ENCODE results near the gene AUP1. TPM values are rescaled to one million over a fixed set of nuclear protein-coding genes. Genes with fewer than 3 reads are reported as not detected.
A peak's percentile ranks its signal among the peaks of the same experiment; 100 is the strongest.

Gene AUP1
- total and polyA plus RNA-seq, 2 of the 4 experiments (the other 2 are of a cell fraction) = 47.5 to 100.0 TPM

DNA sequence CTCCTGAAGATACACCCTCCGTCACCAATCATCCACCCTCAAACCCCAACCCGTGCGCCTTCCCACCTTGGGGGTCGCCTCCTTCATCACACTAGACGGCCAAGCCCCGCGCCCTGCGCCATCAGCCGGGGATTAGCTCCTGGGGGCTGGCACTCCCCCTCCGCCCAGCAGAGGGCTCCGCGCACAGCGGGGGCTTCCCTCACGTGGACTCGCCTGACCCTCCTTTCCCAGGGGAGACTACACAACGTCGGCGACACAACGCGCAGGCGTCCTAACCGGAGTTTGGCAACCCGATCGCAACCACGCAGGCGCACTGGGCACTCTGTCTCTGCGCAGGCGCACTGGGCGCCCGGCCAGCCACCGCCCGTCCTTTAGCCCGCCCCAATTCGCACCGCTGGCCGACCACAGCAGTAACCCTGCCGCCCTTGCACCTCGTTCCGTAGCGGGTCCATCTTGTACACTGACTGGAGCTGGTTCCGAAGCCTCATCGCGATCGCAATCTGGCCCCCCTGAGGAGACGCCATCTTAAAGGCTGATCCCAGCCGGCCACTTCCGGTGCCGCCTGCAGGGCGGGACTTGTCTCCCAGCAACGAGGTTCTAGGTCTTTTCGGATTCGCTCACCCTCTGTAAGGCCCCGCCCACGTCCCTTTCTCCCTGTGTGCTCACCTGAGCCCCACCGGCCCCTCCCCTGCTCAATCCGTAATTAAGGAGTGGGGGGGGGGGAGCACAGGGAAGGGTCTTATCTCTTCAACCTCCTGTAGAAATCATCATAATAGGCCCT, 22.2 kb downstream of the AUP1 start, which contains the start of gene PCGF1 (continued):
- TF ChIP-seq MXI1 (IDR thresholded peaks at IDR 0.05; ENCODE audit: borderline replicate concordance, low read depth, low read length) (peak; percentile 51; the same call in 1 of the 2 replicates), POLR2A (IDR thresholded peaks at IDR 0.05; ENCODE audit: low read depth, low read length) (peak; percentile 81), MAFK (IDR thresholded peaks at IDR 0.05; ENCODE audit: low read depth, low read length) (no peak)

DNA sequence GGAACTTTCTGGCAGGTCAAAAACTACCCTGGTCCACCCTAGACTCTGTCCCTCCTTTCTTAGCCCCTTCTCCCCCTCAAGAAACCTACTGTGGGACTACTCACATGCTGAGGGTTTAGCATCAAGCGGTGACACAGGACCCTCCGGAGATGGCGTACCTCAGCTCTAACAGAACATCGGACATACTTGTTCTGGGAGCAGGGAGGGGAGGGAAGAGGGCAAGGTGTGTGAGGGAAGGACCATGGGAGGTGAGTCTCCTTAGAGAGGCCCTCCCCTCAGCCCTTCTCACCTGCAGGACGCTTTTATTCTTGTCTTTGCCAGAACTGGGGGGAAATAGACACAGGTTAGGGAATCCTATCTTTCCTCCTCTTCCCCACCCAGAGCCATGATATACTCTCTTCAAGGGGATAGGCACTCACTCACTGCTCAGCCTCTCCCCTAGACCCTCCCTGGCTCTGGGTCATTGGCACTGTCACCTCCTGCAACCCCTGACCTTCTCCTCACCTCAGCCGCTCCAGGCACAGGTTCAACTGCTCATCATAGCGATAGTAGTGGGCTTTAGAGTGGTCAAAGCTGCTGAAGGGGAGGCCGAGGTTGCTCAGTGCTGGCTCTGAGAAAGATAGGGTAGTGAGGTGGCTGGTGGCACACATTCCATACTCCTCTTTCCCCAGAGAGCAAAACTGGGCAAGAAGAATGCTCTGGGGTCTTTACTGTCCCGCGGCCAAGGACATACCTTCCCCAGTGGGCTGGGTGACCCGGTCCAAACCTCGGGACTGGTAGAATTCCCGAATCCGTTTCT, 23.9 kb downstream of the AUP1 start:
- no peak for DNase-seq
- no peak overlapping the region for H2BK5ac ChIP-seq (ENCODE audit: low read depth, low read length, poor library complexity, severe bottlenecking)
- in situ Hi-C loops (cut with MboI; ENCODE audit: low sequenced_read_pairs) = no loop called here
- H3K36me3 ChIP-seq (ENCODE audit: control insufficient read depth, insufficient read depth, low read length) = peaks cover 16% of the 10 kb centered on the region
- BruUV-seq (replicated peaks) = no TSS peak
- H3K14ac ChIP-seq (replicated peaks; ENCODE audit: low read depth, low read length) = no peak overlapping the region
- CTCF ChIA-PET = interaction anchor here (0.7 kb wide), 1 partner anchor 15 kb away, joined by 3 read pairs; no protein-coding TSS in a partner anchor
- H3K9me3 ChIP-seq (ENCODE audit: control insufficient read depth, insufficient read depth, low read length) = no peaks in the 10 kb centered on the region
- no peaks in the 10 kb centered on the region for H4K20me1 ChIP-seq (ENCODE audit: insufficient read depth, low read length)
- no peak overlapping the region for H2AFZ ChIP-seq (replicated peaks; ENCODE audit: low read length, poor library complexity)
- POLR2A ChIA-PET (ENCODE audit: unreplicated experiment) = interaction anchor here (0.6 kb wide), 2 partner anchors 12 to 33 kb away, joined by 4 to 7 read pairs; no protein-coding TSS in a partner anchor
- H4K91ac ChIP-seq (ENCODE audit: insufficient read depth, low read depth, low read length) = no peak overlapping the region
- no peak overlapping the region for H3K56ac ChIP-seq (ENCODE audit: extremely low read depth, insufficient read depth, low read length)
- 96% methylated on average over 4 of the region's 14 CpGs; no CpG with 5 or more reads in 1 of the 2 experiments for WGBS, 2 experiments (ENCODE audit: extremely low coverage in 2 of 2, insufficient read length in 1 of 2)
- H3K4me1 ChIP-seq (ENCODE audit: control insufficient read depth, insufficient read depth, low read length) = peaks cover 18% of the 10 kb centered on the region
- no peak overlapping the region for H2BK120ac ChIP-seq (ENCODE audit: low read depth, low read length)
- peaks cover 11% of the 10 kb centered on the region for H3K27me3 ChIP-seq (ENCODE audit: control insufficient read depth, insufficient read depth, low read length)
- no peak overlapping the region for H3K23ac ChIP-seq (ENCODE audit: low read depth, low read length)
- H3K27ac ChIP-seq (ENCODE audit: insufficient read depth, low read length) = no peak overlapping the region
- no peak overlapping the region for H2BK20ac ChIP-seq (ENCODE audit: low read depth, low read length)
- H2BK15ac ChIP-seq (ENCODE audit: low read depth, low read length) = no peak overlapping the region; the same call in 2 of the 3 replicates
- intact Hi-C loops (cut with micrococcal nuclease) = loop anchor here (2.0 kb wide), 1 partner anchor 49 kb away; the partner anchor contains the start of gene DOK1
- H3K9ac ChIP-seq (ENCODE audit: low read depth, low read length) = no peak overlapping the region
- H2AK9ac ChIP-seq (replicated peaks; ENCODE audit: low read depth, low read length, poor library complexity) = no peak overlapping the region
- ATAC-seq (ENCODE audit: low read depth) = no peak
- H3K4me3 ChIP-seq (ENCODE audit: insufficient read depth, low read depth, low read length) = no peak overlapping the region
- no peak overlapping the region for H3K18ac ChIP-seq (ENCODE audit: low read depth, low read length)
- H3K4ac ChIP-seq (ENCODE audit: low read depth, low read length) = no peak overlapping the region
- peak overlapping the region; percentile 43 for H3K4me2 ChIP-seq (ENCODE audit: low read depth, low read length)
- dilution Hi-C loops (cut with HindIII; ENCODE audit: low sequenced_read_pairs, unreplicated experiment) = no loop called here
- peaks cover 9% of the 10 kb centered on the region for H3K9me1 ChIP-seq (ENCODE audit: insufficient read depth, low read length)
- H4K5ac ChIP-seq (ENCODE audit: low read depth, low read length) = no peak overlapping the region
- peaks cover 12 to 40% of the 10 kb centered on the region in 2 experiments for H3K79me1 ChIP-seq (ENCODE audit: low read depth in 1 of 2, low read length in 2 of 2)
- H4K8ac ChIP-seq (ENCODE audit: low read depth in 2 of 2, low read length in 2 of 2) = no peak overlapping the region
- peak overlapping the region; percentile 44 for H2AK5ac ChIP-seq (ENCODE audit: low read depth, low read length)
- TF ChIP-seq, protein P1, sequence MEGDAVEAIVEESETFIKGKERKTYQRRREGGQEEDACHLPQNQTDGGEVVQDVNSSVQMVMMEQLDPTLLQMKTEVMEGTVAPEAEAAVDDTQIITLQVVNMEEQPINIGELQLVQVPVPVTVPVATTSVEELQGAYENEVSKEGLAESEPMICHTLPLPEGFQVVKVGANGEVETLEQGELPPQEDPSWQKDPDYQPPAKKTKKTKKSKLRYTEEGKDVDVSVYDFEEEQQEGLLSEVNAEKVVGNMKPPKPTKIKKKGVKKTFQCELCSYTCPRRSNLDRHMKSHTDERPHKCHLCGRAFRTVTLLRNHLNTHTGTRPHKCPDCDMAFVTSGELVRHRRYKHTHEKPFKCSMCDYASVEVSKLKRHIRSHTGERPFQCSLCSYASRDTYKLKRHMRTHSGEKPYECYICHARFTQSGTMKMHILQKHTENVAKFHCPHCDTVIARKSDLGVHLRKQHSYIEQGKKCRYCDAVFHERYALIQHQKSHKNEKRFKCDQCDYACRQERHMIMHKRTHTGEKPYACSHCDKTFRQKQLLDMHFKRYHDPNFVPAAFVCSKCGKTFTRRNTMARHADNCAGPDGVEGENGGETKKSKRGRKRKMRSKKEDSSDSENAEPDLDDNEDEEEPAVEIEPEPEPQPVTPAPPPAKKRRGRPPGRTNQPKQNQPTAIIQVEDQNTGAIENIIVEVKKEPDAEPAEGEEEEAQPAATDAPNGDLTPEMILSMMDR (conservative IDR thresholded peaks at IDR 0.05; ENCODE audit: low read depth, low read length) = no peak
- TF ChIP-seq BHLHE40 (IDR thresholded peaks at IDR 0.05; ENCODE audit: low read depth, low read length) = no peak
- TF ChIP-seq MAFK (IDR thresholded peaks at IDR 0.05; ENCODE audit: low read depth, low read length) = no peak
- no peak for TF ChIP-seq NFE2L2 (IDR thresholded peaks at IDR 0.05; ENCODE audit: low read depth, low read length)
- TF ChIP-seq RAD21 (IDR thresholded peaks at IDR 0.05; ENCODE audit: low read length) = no peak
- TF ChIP-seq RFX5 (IDR thresholded peaks at IDR 0.05; ENCODE audit: low read depth, low read length) = no peak
- no peak for TF ChIP-seq FOS (IDR thresholded peaks at IDR 0.05; ENCODE audit: low read depth, low read length)
- TF ChIP-seq, protein P2, sequence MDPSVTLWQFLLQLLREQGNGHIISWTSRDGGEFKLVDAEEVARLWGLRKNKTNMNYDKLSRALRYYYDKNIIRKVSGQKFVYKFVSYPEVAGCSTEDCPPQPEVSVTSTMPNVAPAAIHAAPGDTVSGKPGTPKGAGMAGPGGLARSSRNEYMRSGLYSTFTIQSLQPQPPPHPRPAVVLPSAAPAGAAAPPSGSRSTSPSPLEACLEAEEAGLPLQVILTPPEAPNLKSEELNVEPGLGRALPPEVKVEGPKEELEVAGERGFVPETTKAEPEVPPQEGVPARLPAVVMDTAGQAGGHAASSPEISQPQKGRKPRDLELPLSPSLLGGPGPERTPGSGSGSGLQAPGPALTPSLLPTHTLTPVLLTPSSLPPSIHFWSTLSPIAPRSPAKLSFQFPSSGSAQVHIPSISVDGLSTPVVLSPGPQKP (IDR thresholded peaks at IDR 0.05; ENCODE audit: borderline replicate concordance, low read depth, low read length) = no peak
- TF ChIP-seq CEBPB (IDR thresholded peaks at IDR 0.05; ENCODE audit: low read depth, low read length) = no peak
- TF ChIP-seq POLR2A (IDR thresholded peaks at IDR 0.05; ENCODE audit: low read depth, low read length) = no peak
- TF ChIP-seq RCOR1 (IDR thresholded peaks at IDR 0.05; ENCODE audit: insufficient replicate concordance, low read length) = no peak

All from IMR-90 (cell line).